ENCODE data around the gene SLC34A3.

Gene SLC34A3

GRCh38 chr9:137230705-137231371 is at the start of gene SLC34A3:
Gene SLC34A3 (plus strand): TSS chr9:137230901. CDS start chr9:137231703, 802 bp downstream.
- in situ Hi-C loops (cut with MboI; ENCODE audit: low sequenced_read_pairs): loop anchor here (5.0 kb wide), 1 partner anchor 109 kb away; no protein-coding TSS in a partner anchor

GRCh38 chr9:137181680-137182079 is 49.0 kb upstream of the SLC34A3 start:
- in situ Hi-C loops (cut with MboI; ENCODE audit: low sequenced_read_pairs): no loop called here

- in situ Hi-C loops (cut with MboI; ENCODE audit: low sequenced_read_pairs): no loop called here
Observed at GRCh38 chr9:137182836-137183235, 47.9 kb upstream of the SLC34A3 start.

GRCh38 chr9:137183980-137184595 is 46.6 kb upstream of the SLC34A3 start:
- in situ Hi-C loops (cut with MboI; ENCODE audit: low sequenced_read_pairs): no loop called here

GRCh38 chr9:137184881-137185660 is 45.6 kb upstream of the SLC34A3 start:
- in situ Hi-C loops (cut with MboI; ENCODE audit: low sequenced_read_pairs): no loop called here

- in situ Hi-C loops (cut with MboI; ENCODE audit: low sequenced_read_pairs): no loop called here
Observed at GRCh38 chr9:137185921-137186320, 44.8 kb upstream of the SLC34A3 start.

GRCh38 chr9:137186385-137186784 is 44.3 kb upstream of the SLC34A3 start:
- in situ Hi-C loops (cut with MboI; ENCODE audit: low sequenced_read_pairs): no loop called here

- in situ Hi-C loops (cut with MboI; ENCODE audit: low sequenced_read_pairs): no loop called here
Observed at GRCh38 chr9:137187386-137187785, 43.3 kb upstream of the SLC34A3 start.

GRCh38 chr9:137188086-137188489 is 42.6 kb upstream of the SLC34A3 start:
- in situ Hi-C loops (cut with MboI; ENCODE audit: low sequenced_read_pairs): no loop called here

GRCh38 chr9:137188490-137189296 is 42.0 kb upstream of the SLC34A3 start, which contains the start of the genes ANAPC2 and SSNA1:
Gene ANAPC2 (minus strand): TSS chr9:137188560. CDS start chr9:137188532, 28 bp downstream.
Gene SSNA1 (plus strand): TSS chr9:137188676. CDS start chr9:137188727, 51 bp downstream.
- in situ Hi-C loops (cut with MboI; ENCODE audit: low sequenced_read_pairs): no loop called here

- in situ Hi-C loops (cut with MboI; ENCODE audit: low sequenced_read_pairs): no loop called here
Observed at GRCh38 chr9:137189297-137190295, 41.1 kb upstream of the SLC34A3 start.

- in situ Hi-C loops (cut with MboI; ENCODE audit: low sequenced_read_pairs): no loop called here
Observed at GRCh38 chr9:137190315-137190856, 40.3 kb upstream of the SLC34A3 start.

GRCh38 chr9:137191245-137191644 is 39.5 kb upstream of the SLC34A3 start:
- in situ Hi-C loops (cut with MboI; ENCODE audit: low sequenced_read_pairs): no loop called here

- in situ Hi-C loops (cut with MboI; ENCODE audit: low sequenced_read_pairs): no loop called here
Observed at GRCh38 chr9:137191691-137192447, 38.8 kb upstream of the SLC34A3 start.

GRCh38 chr9:137192448-137192780 is 38.3 kb upstream of the SLC34A3 start:
- in situ Hi-C loops (cut with MboI; ENCODE audit: low sequenced_read_pairs): no loop called here

GRCh38 chr9:137192859-137193258 is 37.8 kb upstream of the SLC34A3 start:
- in situ Hi-C loops (cut with MboI; ENCODE audit: low sequenced_read_pairs): no loop called here

- in situ Hi-C loops (cut with MboI; ENCODE audit: low sequenced_read_pairs): no loop called here
Observed at GRCh38 chr9:137193771-137194170, 36.9 kb upstream of the SLC34A3 start.

- in situ Hi-C loops (cut with MboI; ENCODE audit: low sequenced_read_pairs): no loop called here
Observed at GRCh38 chr9:137194388-137194787, 36.3 kb upstream of the SLC34A3 start.

- in situ Hi-C loops (cut with MboI; ENCODE audit: low sequenced_read_pairs): no loop called here
Observed at GRCh38 chr9:137194909-137195308, 35.8 kb upstream of the SLC34A3 start.

Measured in HL-60/S4 treated with retinoic acid at 250 ng/mL for 4 days and 3 days (cell line).